ACHN (cell line): Measurements from ENCODE around the gene PTPRCAP.
"Not testable (repeated sequence)": the region's sequence is repeated elsewhere in the genome, so short reads cannot be mapped to it uniquely, and the experiment has no call there.

Source experiments
- DNase-seq: peaks from one replicate; pipeline ENCODE4 v3.0.0-alpha.2; 2015
- in situ Hi-C: cut with HindIII; loops from 2 replicates; pipeline ENCODE4 v1.10.0; 2017; ENCODE audit warnings: low sequenced_read_pairs, low pct_ligation_motif_present, low pct_unique_long_range_greater_than_20kb

The PTPRCAP gene

DNA sequence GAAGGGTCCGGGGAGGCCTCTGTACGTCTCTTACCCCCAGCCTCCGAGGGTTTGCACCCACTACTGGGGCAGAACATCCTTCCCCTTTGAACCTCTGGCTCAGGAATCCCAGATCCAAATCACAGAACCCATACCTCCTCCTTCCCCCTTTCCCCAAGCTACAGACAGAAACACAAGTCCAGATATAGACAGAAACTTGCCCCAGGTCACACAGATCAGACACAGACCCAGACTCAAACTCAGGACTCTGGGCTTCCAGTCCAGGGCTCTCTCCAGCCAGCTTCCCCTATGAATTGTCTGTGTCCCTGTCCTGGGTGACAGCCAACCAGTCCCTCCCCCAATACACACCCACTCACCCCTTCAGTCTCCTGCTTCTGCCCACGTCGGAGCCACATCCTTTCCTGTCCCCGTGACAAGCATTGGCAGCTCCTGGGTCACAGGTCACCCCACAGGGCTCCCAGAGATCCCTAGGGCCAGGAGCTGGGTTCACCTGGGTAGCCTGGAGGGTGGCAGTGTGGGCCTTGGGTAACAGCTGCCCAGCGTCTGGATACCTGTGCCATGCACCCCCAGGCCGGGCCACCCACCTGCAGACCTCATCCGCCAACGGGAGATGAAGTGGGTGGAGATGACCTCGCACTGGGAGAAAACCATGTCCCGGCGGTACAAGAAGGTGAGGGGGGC is 32.8 kb downstream of the PTPRCAP start:
- in situ Hi-C loops = no loop called here
- no peak for DNase-seq

DNA sequence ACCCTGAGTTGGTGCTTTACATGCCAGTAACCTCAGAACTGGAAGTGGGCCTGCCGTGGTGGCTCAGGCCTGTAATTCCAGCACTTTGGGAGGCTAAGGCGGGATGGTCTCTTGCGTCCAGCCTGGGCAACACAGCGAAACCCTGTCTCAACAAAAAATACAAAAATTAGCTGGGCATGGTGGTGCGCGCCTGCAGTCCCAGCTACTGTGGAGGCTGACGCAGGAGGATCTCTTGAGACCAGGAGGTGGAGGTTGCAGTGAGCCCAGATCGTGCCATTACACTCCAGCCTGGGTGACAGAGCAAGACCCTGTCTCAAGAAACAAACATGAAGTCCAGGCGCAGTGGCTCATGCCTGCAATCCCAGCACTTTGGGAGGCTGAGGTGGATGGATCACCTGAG is 34.4 kb downstream of the PTPRCAP start:
- in situ Hi-C loops = not testable (repeated sequence)

DNA sequence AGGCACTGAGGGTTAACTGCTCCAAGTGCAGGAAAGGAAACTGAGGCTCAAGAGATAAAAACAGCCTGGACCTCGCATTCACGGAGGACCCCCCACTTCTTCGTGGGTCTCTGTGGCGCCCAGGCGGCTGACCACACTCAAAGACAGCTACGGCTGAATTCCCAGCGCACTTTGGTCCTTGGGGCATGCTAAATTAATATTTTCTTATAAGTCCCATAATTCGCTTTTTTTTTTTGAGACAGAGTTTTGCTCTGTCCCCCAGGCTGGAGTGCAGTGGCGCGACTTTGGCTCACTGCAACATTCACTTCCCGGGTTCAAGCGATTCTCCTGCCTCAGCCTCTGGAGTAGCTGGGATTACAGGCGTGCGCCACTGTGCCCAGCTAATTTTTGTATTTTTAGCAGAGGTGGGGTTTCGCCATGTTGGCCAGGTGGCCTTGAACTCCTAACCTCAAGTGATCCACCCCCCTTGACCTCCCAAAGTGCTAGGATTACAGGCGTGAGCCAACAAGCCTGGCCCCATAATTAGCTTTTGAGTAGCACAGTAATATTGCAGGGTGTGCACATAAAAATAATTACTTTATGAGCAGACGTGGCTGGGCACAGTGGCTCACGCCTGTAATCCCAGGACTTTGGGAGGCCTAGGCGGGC is 35.2 kb downstream of the PTPRCAP start:
- in situ Hi-C loops, DNase-seq: not testable (repeated sequence)

More for the DNA sequence above, 34.4 kb downstream of the PTPRCAP start:
- DNase-seq = not testable (repeated sequence)

DNA sequence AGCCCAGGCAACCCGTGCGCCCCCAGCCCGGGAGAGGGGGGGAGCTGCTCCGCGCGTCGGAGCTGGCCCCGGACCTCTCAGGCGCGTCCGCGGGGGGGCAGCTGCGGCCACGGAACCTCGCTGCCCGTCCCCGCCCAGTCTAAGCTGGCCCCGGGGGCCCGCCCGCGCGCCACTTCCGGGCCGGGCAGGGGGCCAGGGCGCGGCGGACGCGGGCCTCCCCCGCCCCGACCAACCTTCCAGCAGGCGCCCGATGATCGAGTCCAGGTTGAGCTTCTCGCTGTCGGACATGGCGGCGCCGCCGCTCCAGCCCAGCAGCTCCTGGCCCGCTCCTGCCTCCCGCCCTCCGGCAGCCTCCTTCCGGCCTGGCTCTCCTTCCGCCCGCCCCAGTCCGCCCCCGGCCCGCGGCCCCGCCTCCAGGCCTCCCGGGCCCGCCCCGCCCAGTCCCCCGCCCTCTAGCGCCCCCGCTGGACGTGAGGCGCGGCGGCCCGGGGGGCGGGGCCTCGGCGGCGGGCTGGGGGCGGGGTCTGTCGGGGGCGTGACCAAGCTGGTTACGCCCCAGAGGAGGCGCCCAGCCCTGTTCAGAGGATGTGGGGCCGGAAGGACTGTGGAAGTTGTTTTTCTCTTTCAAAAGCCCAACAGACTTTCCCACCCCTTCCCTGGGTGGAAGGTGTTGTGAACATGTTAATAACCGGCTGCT is 35.8 kb downstream of the PTPRCAP start, which contains the start of gene PPP1CA:
Gene PPP1CA, minus strand, starts transcription at position 364 of the 697 bp plus-strand sequence. Its CDS starts 76 bp downstream, at position 288.
- in situ Hi-C loops = no loop called here
- peak; percentile 81 for DNase-seq

DNA sequence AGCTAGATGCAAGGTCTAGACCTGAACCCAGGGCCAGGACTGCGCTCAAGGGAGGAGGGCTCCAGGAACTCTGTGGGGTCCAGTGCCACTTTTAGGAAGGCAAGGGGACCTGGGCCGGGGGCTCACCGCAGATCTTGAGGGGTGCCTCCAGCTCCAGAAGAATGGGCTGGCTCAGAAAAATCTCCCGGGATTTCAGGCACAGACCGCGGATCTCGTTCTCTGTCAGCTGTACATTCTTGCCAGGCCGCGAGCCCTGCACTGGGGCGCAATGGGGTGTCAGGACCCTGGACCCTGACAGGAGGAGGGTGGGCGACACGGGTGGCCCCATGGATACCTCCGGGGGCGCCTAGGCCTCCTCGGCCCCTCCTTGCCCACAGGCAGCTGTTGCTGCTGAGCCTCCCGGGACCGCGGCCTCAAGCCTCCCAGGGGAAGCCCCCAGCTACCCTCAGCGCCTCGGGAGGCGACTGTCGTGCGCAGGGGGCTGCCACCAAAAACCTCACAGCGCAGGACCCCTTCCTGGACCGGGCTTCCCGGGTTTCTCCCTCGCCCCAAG is 36.5 kb downstream of the PTPRCAP start:
- DNase-seq = no peak
- in situ Hi-C loops = no loop called here

DNA sequence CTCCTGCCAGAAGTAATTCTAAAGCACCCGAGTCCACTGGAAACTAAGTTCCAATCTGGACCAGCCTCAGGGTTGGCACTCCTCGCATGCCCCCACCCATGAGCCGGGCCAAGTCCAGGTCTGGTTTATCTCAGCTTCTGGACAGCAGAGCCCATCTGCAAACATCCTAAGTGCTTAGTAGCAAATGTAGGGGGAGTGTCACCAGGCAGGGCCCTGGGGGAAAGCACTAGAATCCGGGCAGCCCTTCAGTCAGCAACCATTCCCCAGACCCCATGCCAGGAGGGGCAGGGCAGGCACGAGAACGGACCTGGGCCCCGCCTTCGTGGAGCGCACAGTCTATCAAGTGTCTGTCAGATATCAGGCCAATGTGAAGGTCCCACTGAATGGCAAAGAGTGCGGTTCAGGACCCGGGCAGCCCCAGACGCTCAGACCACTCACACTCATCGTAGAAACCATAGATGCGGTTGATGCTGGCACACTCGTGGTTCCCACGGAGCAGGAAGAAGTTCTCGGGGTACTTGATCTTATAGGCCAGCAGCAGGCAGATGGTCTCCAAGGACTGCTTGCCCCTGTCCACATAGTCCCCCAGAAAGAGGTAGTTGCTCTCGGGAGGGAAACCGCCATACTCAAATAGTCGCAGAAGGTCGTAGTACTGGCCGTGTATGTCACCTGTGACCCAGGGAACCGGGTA is 37.1 kb downstream of the PTPRCAP start:
- in situ Hi-C loops = no loop called here
- no peak for DNase-seq

DNA sequence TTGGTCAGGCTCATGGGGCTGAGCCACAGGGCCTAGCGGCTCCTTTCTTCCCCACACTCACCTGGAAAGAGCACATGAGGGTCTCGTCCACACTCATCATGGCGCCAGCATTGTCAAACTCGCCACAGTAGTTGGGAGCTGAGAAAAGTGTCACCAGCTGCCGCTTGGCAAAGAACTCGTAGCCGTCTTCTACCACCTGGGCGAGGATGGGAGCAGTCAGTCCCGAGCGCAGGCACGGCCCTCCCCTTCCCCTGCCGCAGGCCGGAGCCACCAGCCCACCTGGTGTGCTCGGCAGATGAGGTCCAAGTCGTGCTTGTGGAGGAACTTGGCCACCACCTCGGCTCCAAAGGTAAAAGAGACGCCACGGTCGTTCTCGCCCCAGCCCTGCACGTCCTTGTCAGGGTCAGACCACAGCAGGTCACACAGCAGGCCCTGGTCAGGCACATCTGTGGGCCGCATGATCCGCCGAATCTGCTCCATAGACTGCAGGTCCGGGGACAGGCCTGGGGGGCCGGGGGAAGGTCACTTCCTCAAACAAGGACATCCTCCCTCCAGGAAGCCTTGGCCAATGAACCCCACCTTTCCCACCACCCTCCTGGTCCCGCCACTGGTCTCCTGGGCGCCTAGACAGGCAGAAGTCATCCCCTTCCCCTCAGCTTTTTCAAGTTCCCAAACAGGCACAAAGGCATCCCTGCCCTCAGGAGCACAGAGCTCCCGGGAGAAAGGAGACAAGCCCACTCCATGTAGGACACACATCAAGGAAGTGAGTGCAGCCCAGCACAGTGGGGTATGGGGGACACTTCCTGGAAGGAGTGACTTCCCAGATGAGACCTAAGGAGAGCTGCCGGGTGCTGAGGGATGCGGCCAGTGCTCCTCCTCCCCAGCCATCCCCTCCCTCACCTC is 38.6 kb downstream of the PTPRCAP start:
- in situ Hi-C loops = no loop called here
- DNase-seq = no peak

DNA sequence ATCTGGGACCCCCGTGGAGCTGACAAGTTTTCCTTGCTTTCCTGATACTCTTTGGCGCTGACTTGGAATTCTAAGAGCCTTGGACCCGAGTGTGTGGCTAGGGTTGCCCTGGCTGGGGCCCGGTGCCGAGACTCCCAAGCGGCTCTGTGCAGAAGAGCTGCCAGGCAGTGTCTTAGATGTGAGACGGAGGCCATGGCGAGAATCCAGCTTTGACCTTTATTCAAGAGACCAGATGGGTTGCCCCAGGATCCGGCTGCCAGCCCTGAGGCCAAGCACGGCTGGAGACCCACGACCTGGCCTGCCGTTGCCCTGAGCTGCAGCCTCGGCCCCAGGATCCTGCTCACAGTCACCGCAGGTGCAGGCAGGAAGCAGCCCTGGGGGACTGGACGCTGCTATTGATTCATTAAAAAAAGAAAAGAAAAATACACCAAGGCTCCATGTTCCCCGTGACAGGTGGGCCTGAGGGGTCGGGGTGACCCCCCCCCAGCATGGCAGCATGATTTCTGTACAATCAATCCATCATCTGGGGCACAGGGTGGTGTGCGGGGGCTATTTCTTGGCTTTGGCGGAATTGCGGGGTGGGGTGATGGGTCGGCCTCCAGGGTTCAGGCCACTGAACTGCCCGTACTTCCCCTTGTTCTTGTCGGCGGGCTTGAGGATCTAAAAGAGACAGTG is 39.4 kb downstream of the PTPRCAP start:
- in situ Hi-C loops = no loop called here
- DNase-seq = no peak

DNA sequence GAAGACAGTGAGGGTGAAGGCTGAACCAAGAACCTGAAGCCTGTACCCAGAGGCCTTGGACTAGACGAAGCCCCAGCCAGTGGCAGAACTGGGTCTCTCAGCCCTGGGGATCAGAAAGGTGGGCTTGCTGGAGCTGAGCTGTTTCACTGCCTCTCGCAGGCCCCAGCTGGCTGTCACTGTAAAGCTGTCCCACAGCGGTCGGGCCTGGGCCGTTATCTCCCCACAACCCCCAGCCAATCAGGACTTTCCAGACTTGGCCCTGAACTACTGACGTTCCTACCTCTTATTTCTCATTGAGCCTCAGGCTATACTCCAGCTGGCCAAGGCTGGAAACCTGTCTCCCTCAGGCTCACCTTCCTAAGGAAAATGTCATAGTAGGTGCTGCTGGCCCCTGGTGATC is 39.9 kb downstream of the PTPRCAP start:
- no peak for DNase-seq
- in situ Hi-C loops = no loop called here

DNA sequence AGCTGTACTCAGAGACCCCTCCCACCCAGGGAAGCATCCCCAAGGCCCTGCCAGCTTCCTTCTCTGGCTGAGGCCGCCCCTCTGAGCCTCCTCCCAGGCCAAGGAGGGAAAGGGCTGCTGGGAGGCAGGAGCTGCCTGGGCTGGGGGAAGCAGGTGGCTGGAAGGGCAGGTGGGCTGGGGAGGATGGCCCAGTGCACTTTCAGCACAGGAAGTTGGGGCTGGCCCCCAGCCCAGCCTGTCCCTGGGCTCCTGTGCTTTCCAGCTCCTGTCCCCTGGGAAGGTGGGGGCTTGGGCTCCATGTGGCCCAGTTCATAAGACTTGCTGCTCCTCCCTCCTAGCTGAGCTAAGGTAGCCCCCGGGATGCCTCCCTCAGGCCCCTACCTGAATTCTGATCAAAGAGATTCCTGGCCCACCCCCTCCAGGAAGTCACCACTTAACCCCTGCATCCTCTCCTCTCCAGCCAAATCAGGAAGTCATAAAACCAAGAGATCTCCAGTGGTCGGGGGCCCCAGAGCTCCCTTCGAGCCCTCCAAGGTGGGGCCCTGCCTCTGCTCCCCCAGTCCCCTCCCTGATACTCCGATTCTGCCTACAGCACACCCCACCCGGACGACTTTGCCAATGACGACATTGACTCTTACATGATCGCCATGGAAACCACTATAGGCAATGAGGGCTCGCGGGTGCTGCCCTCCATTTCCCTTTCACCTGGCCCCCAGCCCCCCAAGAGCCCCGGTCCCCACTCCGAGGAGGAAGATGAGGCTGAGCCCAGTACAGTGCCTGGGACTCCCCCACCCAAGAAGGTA is 40.7 kb downstream of the PTPRCAP start:
- DNase-seq = no peak
- in situ Hi-C loops = no loop called here

DNA sequence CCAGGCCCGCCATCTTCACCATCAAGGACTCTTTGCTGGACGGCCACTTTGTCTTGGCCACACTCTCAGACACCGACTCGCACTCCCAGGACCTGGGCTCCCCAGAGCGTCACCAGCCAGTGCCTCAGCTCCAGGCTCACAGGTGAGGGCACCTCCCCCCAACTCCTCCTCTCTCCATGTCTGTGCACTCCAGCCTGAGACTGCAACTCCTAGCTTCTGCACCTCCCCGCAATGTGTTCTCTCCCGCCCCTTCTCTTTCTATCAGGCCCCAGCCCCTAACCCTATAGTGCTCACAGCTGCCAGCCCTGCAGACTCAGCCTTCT is 41.3 kb downstream of the PTPRCAP start:
- in situ Hi-C loops = no loop called here
- no peak for DNase-seq

DNA sequence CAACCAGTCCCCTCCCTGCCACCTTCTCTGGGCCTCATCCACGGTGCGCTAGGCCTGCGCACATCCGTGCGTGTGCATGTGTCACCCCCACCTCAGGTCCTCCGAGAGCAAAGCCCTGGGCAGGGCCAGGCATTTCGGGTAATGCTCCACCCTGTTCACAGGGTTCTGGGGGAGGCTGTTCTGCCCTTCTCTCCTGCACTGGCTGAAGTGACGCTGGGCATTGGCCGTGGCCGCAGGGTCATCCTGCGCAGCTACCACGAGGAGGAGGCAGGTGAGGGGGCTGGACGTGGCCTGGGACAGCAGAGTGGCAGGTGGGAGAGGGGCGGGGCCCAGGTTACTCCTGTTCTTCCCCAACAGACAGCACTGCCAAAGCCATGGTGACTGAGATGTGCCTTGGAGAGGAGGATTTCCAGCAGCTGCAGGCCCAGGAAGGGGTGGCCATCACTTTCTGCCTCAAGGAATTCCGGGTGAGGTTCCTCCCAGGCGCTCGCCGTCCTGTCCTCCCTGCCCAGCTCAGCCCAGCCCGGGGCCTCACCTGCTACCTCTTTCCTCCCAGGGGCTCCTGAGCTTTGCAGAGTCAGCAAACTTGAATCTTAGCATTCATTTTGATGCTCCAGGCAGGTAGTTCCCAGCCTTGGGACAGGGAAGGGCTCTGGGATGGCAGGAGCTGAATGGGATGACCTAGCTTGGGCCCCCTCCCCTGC is 41.8 kb downstream of the PTPRCAP start:
- DNase-seq = no peak
- in situ Hi-C loops = no loop called here

DNA sequence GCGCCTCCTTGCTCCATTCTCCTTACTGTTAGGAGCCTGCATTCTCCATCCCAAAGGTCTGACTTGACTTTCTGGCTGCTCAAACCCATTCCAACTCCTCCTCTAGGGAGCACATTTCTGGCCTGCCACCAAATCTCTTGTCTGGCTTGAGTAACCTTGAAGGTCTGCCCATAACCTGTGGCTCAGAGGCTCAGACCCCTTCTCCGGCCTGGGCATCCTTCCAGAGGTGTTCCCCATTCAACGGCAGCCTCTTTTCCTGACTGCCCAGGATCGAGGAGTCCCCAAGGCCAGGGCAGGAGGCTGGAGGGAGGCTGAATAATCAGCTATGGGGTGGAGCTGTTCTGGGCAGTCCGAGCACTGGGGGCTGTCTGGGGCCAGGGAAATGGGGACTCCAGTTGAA is 43.5 kb downstream of the PTPRCAP start:
- in situ Hi-C loops = no loop called here
- no peak for DNase-seq

DNA sequence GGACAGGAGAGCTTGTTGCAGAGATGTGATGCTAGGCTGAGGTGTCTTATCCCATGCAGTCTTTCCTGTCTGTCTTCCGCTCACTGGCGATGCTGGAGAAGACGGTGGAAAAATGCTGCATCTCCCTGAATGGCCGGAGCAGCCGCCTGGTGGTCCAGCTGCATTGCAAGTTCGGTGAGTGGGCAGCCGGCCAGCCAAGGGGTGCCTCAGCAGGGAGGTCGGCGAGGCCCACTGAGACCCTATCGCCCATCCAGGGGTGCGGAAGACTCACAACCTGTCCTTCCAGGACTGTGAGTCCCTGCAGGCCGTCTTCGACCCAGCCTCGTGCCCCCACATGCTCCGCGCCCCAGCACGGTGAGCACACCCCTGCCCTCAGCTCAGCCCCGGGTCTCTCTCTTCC is 44.0 kb downstream of the PTPRCAP start:
- DNase-seq = no peak
- in situ Hi-C loops = no loop called here

DNA sequence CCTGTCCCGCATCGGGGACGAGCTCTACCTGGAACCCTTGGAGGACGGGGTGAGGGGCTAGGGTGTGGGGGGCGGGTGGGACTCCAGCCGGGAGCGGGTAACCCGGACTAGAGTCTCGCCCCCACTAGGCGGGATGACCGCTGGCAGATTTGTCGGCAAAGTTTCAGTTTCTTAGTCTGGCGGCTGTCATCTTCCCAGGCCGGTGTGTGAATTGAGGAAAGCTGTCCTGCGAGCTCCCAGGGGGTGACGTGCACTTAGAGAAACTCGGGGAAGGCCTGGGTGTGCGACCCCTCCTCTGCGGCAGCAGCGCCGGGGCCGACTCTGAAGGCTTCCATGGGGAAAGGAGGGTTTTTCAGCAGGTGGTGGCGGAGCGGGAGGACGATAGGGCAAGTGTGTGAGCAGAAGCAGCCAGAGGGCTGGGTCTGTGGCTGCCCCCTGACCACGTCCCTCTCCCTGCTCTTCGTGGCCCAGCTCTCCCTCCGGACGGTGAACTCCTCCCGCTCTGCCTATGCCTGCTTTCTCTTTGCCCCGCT is 45.2 kb downstream of the PTPRCAP start:
- DNase-seq = no peak
- in situ Hi-C loops = no loop called here
